ENCODE data around the gene CADM1. TPM values are rescaled to one million over a fixed set of nuclear protein-coding genes. Genes with fewer than 3 reads are reported as not detected.

The CADM1 gene
- total RNA-seq, 6 experiments from 2014 or later, result 21.1 to 56.7 (median 30.6) TPM

- no peak overlapping the region for H3K4me3 ChIP-seq
- H3K4me1 ChIP-seq, result no peaks in the 10 kb centered on the region
- H3K27me3 ChIP-seq, result no peaks in the 10 kb centered on the region
- 81% methylated on average over 7 of the region's 7 CpGs for WGBS (ENCODE audit: insufficient coverage, low coverage, low lambda C conversion rate, missing lambda C conversion rate)
- TF ChIP-seq, protein P1, sequence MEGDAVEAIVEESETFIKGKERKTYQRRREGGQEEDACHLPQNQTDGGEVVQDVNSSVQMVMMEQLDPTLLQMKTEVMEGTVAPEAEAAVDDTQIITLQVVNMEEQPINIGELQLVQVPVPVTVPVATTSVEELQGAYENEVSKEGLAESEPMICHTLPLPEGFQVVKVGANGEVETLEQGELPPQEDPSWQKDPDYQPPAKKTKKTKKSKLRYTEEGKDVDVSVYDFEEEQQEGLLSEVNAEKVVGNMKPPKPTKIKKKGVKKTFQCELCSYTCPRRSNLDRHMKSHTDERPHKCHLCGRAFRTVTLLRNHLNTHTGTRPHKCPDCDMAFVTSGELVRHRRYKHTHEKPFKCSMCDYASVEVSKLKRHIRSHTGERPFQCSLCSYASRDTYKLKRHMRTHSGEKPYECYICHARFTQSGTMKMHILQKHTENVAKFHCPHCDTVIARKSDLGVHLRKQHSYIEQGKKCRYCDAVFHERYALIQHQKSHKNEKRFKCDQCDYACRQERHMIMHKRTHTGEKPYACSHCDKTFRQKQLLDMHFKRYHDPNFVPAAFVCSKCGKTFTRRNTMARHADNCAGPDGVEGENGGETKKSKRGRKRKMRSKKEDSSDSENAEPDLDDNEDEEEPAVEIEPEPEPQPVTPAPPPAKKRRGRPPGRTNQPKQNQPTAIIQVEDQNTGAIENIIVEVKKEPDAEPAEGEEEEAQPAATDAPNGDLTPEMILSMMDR (IDR thresholded peaks at IDR 0.05), result no peak
- no peak for TF ChIP-seq POLR2A (IDR thresholded peaks at IDR 0.05)
- no peak for DNase-seq
- no peak overlapping the region for H3K27ac ChIP-seq
- ATAC-seq, result no peak
- intact Hi-C loops (cut with DNase I), result no loop called here
- H3K36me3 ChIP-seq, result no peaks in the 10 kb centered on the region
- no peaks in the 10 kb centered on the region for H3K9me3 ChIP-seq
These were observed 236.3 kb downstream of the CADM1 start for GRCh38 chr11:115267871-115268270.

DNA sequence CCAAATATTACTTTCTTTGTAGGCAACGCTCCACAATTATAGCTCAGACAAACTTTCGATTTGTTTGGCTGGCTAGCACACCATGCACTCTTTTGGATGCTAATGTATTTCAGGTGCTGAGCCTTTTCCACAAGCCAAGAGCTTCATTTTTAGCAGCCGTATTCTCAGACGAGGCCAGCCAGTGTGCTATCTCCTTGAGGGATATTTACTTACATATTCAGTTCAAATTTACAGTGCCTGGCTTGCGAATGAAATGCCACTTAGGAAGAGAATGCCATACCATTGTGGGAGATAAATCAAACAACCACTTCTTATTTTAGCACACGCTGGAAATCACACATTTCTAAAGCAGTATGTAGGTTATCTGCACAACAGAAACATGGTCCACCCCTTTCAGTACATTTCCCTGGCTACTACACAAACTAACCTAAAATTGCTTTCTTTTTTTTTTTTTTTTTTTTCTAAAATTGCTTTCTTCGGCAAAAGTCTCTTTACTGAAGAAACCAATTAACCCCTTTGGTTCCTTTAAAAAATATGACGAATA, 236.9 kb downstream of the CADM1 start:
- no peak overlapping the region for H3K4me3 ChIP-seq
- no peak overlapping the region for H3K27ac ChIP-seq
- no peaks in the 10 kb centered on the region for H3K36me3 ChIP-seq
- no peaks in the 10 kb centered on the region for H3K4me1 ChIP-seq
- TF ChIP-seq, protein P1 (IDR thresholded peaks at IDR 0.05), result no peak
- no peak for TF ChIP-seq POLR2A (IDR thresholded peaks at IDR 0.05)
- intact Hi-C loops (cut with DNase I), result no loop called here
- no peaks in the 10 kb centered on the region for H3K27me3 ChIP-seq
- DNase-seq, result no peak
- WGBS (ENCODE audit: insufficient coverage, low coverage, low lambda C conversion rate, missing lambda C conversion rate), result 88% methylated on average over 8 of the region's 8 CpGs
- ATAC-seq, result no peak
- H3K9me3 ChIP-seq, result no peaks in the 10 kb centered on the region

DNA sequence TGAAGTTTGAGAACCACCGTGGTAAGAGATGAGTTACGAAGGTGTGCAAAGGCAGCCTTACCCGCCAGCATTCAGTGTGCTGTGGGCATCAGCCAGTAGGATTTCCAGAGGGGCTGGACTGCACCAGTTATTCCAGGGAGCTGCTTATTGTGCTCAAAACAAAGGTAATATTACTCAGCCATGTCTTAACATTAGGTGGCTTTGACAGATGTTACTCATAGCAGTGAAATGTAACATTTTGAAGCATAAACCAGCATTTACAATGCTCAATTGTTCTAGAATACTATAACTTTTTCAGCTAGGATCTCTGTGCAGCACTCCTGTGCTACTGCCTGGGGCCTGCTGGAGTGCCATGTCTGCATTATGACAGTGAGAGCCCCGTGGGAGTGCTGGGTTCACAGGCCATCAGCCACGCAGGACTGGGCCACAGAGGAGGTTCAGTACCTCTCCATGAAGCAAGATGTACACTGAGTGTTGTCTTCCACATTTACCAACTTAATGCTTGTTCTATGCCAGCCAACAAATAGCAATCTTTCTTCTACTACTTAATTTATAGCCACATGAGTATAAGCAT, 238.1 kb downstream of the CADM1 start:
- no peak for DNase-seq
- ATAC-seq, result no peak
- no peak for TF ChIP-seq POLR2A (IDR thresholded peaks at IDR 0.05)
- TF ChIP-seq, protein P1 (IDR thresholded peaks at IDR 0.05), result no peak
- intact Hi-C loops (cut with DNase I), result no loop called here
- Histone ChIP-seq H3K9me3 (no peaks in the 10 kb centered on the region), H3K27ac (no peak overlapping the region), H3K36me3 (no peaks in the 10 kb centered on the region), H3K4me3 (no peak overlapping the region), H3K27me3 (no peaks in the 10 kb centered on the region), H3K4me1 (no peaks in the 10 kb centered on the region)
- 77% methylated on average over 3 of the region's 5 CpGs for WGBS (ENCODE audit: insufficient coverage, low coverage, low lambda C conversion rate, missing lambda C conversion rate)

DNA sequence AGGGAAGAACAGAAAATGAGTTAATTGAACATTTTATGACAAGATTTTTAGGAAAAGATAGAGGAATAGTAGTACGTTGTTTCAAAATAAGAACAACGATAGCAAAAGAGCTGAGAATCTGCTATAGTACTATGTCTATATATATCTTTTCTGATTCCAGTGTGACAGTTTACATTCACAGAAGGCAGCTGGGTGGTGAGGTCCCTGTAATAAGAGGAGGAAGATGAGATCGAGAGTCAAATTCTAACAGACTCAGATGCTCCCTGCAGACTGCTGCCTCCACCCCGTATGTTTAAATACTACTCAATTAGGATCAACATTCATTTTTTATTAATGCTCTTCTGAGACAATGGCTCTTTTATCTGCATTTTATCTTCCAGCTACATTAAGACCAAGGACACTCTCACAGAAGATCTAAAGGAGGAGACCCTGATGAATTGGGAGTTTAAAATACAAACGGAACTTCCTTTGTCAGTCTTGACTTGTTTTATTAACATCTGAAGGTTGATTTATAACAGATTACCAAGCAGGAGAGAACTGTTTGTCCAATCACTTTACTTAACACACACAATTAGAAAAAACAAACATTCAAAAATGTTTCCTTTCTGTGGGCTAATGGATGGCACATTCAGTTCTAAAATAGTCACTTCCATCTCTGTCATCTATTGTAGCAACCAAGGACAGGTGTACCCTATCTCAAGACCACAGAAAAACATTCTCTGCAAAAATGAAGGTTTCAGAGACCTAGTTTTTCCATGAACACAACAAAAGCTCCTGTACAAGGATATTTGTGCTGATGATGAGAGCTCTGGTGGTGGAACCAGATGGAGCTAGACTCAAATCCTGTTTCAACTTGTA, 240.2 kb downstream of the CADM1 start:
- H3K4me3 ChIP-seq, result no peak overlapping the region
- 83% methylated on average over 5 of the region's 5 CpGs for WGBS (ENCODE audit: insufficient coverage, low coverage, low lambda C conversion rate, missing lambda C conversion rate)
- H3K27ac ChIP-seq, result no peak overlapping the region
- no peak for TF ChIP-seq POLR2A (IDR thresholded peaks at IDR 0.05)
- TF ChIP-seq, protein P1 (IDR thresholded peaks at IDR 0.05), result no peak
- H3K9me3 ChIP-seq, result no peaks in the 10 kb centered on the region
- ATAC-seq (no peak), DNase-seq (no peak)
- H3K36me3 ChIP-seq, result no peaks in the 10 kb centered on the region
- H3K4me1 ChIP-seq, result no peaks in the 10 kb centered on the region
- H3K27me3 ChIP-seq, result no peaks in the 10 kb centered on the region
- intact Hi-C loops (cut with DNase I), result no loop called here

All from right lobe of liver (tissue), 6 donors.